Epithelial cell of esophagus (primary cell): ENCODE measurements around the gene TNK2.

Source experiments
- DNase-seq: peaks from one replicate; pipeline ENCODE4 v3.0.0; 2010; ENCODE audit warnings: low read depth
- H3K4me3 ChIP-seq: 2 replicates; pipeline ENCODE4 v1.5.1; 2011; ENCODE audit warnings: mild to moderate bottlenecking, low read length, control low read depth
- TF ChIP-seq, protein P1 (sequence below): IDR thresholded peaks from 2 replicates; pipeline ENCODE4 v1.5.1; 2011; ENCODE audit warnings: low read depth, mild to moderate bottlenecking, low read length, control low read depth, inconsistent platforms; ENCODE audit not compliant: insufficient read depth; ENCODE audit errors: missing control alignments

Gene TNK2

DNA sequence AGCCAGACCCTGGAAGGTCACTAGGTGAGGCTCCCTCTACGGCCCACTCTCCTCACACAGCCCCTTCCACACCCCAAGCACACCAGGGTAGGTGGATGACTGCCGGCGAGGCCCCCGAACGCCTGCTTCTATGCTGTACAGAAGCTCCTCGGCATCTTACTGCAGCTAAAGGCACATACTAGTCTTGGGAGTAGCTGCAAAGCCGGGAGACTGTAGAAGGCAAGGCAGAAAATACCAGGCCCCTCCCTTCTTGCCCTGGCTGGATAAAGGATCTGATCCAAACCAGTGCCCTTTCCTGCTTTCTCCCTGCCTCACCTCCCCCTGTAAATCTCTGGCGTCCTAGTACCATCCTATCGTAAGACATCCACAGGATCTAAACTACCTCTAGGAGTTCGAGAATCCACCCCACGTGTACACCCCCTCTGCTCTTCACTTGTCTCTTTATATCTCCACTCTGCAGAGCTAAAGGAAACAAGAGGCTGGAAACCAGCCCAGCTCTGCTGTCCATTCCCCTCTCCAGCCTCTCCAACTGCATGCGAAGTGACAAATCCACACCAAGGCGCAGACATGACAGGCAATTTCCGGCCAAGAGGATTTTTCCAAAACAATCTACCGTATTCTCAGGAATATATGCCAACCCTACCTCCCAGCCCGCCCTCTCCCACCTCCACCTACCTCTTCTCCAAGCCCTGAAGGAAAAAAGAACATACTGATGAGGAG, 11.8 kb downstream of the TNK2 start:
- TF ChIP-seq, protein P1, sequence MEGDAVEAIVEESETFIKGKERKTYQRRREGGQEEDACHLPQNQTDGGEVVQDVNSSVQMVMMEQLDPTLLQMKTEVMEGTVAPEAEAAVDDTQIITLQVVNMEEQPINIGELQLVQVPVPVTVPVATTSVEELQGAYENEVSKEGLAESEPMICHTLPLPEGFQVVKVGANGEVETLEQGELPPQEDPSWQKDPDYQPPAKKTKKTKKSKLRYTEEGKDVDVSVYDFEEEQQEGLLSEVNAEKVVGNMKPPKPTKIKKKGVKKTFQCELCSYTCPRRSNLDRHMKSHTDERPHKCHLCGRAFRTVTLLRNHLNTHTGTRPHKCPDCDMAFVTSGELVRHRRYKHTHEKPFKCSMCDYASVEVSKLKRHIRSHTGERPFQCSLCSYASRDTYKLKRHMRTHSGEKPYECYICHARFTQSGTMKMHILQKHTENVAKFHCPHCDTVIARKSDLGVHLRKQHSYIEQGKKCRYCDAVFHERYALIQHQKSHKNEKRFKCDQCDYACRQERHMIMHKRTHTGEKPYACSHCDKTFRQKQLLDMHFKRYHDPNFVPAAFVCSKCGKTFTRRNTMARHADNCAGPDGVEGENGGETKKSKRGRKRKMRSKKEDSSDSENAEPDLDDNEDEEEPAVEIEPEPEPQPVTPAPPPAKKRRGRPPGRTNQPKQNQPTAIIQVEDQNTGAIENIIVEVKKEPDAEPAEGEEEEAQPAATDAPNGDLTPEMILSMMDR = no peak
- H3K4me3 ChIP-seq = peak overlapping the region; percentile 38
- peak; percentile 41 for DNase-seq

DNA sequence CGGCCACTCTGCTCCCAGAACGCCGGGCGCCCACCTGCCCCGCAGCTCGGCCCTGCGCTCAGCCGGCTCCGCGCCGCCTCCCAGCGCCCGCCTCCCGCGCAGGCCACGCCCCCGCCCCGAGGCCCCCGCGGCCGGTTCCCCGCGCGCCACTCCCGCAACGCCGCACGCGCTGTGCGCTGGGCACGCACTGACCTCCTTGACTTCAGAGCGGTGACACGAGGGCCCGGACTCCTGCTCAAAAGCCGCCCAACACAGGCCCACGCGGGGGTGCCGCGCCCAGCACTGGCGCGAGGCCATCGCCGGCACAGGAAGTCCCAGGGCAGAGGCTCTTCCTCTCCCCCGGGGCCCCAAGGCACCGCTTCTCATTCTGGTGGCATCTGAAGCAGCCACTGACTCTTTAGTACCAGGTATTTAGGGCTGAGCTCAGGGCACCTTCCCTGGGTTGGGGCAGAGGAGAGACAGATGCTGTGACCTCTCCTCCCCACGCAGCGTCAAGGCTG, 12.4 kb downstream of the TNK2 start:
- DNase-seq = no peak
- H3K4me3 ChIP-seq = peak overlapping the region; percentile 53
- TF ChIP-seq, protein P1 = no peak

DNA sequence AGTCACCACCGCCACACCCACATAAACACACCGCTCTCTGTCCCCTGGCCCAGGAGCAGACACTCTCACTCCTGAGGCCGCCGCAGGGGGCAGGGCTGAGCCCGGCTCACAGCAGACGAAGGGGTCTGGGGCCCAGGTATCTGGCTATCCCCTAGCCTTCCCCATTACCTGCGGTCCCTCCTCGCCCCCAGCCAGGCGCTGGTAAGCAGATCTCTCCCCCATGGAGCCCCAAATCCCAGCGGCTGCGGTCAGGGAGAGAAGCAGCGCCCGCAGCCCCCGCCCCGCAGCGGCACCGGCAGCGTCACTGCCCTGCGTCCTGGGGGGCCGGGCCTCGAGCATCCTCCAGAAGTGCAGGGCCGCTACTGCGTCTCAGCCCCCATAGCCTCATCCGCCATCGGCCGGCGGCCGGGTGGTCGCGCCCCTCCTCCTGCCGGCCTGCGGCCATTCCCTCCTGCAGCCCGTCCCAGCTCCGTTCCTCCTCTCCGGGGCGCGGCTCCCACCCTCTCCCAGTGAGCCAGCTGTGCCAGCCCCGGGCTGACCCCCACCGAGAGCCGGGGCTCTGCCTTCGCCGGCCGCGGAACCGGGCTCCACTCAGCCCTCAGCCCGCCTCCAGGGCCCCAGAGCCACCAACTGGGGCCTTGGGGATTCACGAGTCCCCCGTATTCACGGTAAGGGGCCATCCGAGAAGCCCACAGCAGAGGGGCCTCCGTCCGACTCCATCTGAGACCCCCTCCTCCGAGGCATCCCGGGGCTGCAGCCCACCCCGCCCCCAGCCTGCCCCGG, 13.1 kb downstream of the TNK2 start:
- peak overlapping the region; percentile 53 for H3K4me3 ChIP-seq
- peak; percentile 40 for DNase-seq
- TF ChIP-seq, protein P1 = no peak

DNA sequence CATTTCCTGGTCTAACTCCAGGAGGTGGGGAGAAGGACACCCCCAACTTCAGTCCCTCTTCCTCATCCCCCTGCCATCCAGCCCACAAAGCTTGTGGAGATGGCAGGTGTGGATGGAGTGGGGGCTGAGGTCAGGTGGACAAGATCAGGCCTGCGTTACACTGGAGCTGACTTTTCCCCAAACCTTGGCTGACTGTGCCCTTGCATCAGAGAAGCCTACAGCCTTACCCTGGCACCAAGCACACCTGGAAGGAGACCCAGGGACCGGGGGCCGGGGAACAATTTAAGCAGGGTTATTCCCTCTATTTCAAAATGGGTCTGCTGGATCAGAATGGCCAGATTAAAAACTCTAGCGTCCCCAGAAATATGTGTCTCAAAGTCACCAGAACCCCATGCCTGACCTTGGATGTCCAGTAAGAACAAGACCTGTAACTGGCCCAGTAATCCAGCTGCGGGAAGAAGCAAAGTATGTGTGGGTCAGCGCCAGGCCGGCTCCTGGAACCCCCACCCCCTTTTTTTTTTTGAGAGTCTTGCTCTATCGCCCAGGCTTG, 14.4 kb downstream of the TNK2 start:
- TF ChIP-seq, protein P1 = no peak
- H3K4me3 ChIP-seq = no peak overlapping the region
- DNase-seq = no peak

DNA sequence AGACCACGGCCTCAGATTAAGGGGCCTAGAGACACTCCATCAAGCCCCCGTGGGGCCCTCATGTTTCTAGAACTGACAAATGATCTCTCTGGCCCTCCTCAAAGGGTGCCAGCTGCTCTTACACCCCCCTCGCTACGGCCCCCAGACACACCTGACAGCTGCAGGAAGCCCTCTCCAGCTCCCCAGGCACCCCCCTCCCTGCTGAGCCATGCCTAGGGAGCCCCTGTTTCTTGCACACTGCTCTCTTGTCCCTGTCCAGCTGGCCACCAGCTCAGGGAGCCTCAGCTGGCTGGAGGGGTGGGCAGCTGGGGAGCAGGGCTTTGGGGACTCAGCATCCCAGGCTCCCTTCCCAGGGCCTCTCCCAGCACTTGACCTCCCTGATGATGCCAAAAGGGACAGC, 14.8 kb downstream of the TNK2 start:
- DNase-seq = no peak
- H3K4me3 ChIP-seq = no peak overlapping the region
- TF ChIP-seq, protein P1 = no peak

DNA sequence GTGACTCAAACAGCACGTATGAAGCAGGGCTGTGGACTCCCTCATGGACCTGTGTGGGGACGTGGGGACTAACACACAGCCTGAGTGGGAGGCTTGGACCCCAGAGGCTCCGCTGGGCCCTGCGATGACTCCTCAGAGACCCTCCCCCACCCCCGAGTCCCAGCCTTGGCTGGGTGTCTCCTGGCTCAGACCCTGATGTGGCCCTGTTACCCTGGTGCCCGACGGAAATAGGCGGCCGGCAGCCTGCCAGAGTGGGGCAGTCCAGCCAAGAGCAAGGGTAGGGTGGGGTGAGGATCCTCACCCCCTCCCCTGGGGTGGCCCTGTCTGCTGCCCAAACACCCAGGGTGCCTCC, 15.3 kb downstream of the TNK2 start:
- no peak overlapping the region for H3K4me3 ChIP-seq
- TF ChIP-seq, protein P1 = no peak
- no peak for DNase-seq
